ENCODE results near the gene HAPLN2.

- TF ChIP-seq CTCF (IDR thresholded peaks at IDR 0.05) = no peak
- no peak for TF ChIP-seq EZH2 (IDR thresholded peaks at IDR 0.05; ENCODE audit: borderline replicate concordance, insufficient read depth, low read depth, low read length, poor library complexity, severe bottlenecking)
Observed at GRCh38 chr1:156592158-156592909, 26.9 kb upstream of the HAPLN2 start.

Data from B cell (primary cell).